IMR-90 (cell line): Measurements from ENCODE around the gene ATG10. TPM values are rescaled to one million over a fixed set of nuclear protein-coding genes. Genes with fewer than 3 reads are reported as not detected.
A peak's percentile ranks its signal among the peaks of the same experiment; 100 is the strongest.

Experiments
- ATAC-seq: fragments of 200-7000 bp; cut with Tn5 transposase; 2 replicates; pipeline ENCODE4 v1.9.1; 2020; ENCODE audit warnings: low read depth, mild to moderate bottlenecking, moderate library complexity
- BruUV-seq: library from RNA; stranded (reverse); fragments of 400-500 nt; replicated peaks from 2 replicates; lab custom pipeline; 2021; lab: Mats Ljungman, UMichigan
- CTCF ChIA-PET: fragments of 300-600 bp; formaldehyde crosslinking; extraction: SDS; loops from one replicate; lab custom pipeline; 2021; ENCODE audit warnings: antibody characterized with exemption; lab: Yijun Ruan, JAX
- POLR2A ChIA-PET: fragments of 300-600 bp; sonication (Branson Sonifier 250); formaldehyde crosslinking; loops from one replicate; lab custom pipeline; 2022; ENCODE audit warnings: antibody characterized with exemption; ENCODE audit not compliant: unreplicated experiment; lab: Charles Lee
- DNase-seq: peaks from one replicate; pipeline ENCODE4 v3.0.0; 2013
- H2AFZ ChIP-seq: replicated peaks from 2 replicates; pipeline ENCODE3; 2013; ENCODE audit warnings: low read length, mild to moderate bottlenecking; ENCODE audit not compliant: poor library complexity
- H2AK5ac ChIP-seq: 2 replicates; pipeline ENCODE4 v1.6.1; 2013; ENCODE audit warnings: low read depth, low read length, inconsistent platforms
- H2AK9ac ChIP-seq: replicated peaks from 2 replicates; pipeline ENCODE3; 2013; ENCODE audit warnings: mild to moderate bottlenecking, low read depth, low read length, moderate library complexity; ENCODE audit not compliant: poor library complexity
- H2BK120ac ChIP-seq: 2 replicates; pipeline ENCODE4 v1.6.1; 2013; ENCODE audit warnings: low read depth, low read length, inconsistent platforms
- H2BK15ac ChIP-seq: 3 replicates; pipeline ENCODE4 v1.6.1; 2013; ENCODE audit warnings: low read depth, low read length, inconsistent platforms
- H2BK20ac ChIP-seq: 2 replicates; pipeline ENCODE4 v1.6.1; 2013; ENCODE audit warnings: low read depth, mild to moderate bottlenecking, inconsistent platforms, low read length, moderate library complexity
- H2BK5ac ChIP-seq: 2 replicates; pipeline ENCODE4 v1.6.1; 2013; ENCODE audit warnings: mild to moderate bottlenecking, low read depth, low read length, inconsistent platforms; ENCODE audit not compliant: poor library complexity, severe bottlenecking
- H3K14ac ChIP-seq: replicated peaks from 2 replicates; pipeline ENCODE4 v1.6.1; 2013; ENCODE audit warnings: low read depth, low read length, inconsistent platforms
- H3K18ac ChIP-seq: 2 replicates; pipeline ENCODE4 v1.6.1; 2013; ENCODE audit warnings: low read depth, low read length, control low read depth
- H3K23ac ChIP-seq: 2 replicates; pipeline ENCODE4 v1.6.1; 2013; ENCODE audit warnings: low read depth, low read length, inconsistent platforms
- H3K27ac ChIP-seq: 2 replicates; pipeline ENCODE4 v1.5.1; 2013; ENCODE audit warnings: mild to moderate bottlenecking, control low read depth, low read length; ENCODE audit not compliant: insufficient read depth
- H3K27me3 ChIP-seq: 2 replicates; pipeline ENCODE4 v1.6.1; 2013; ENCODE audit warnings: low read length; ENCODE audit not compliant: control insufficient read depth, insufficient read depth
- H3K36me3 ChIP-seq: 2 replicates; pipeline ENCODE4 v1.6.1; 2013; ENCODE audit warnings: low read length, mixed read lengths; ENCODE audit not compliant: control insufficient read depth, insufficient read depth
- H3K4ac ChIP-seq: 2 replicates; pipeline ENCODE4 v1.6.1; 2013; ENCODE audit warnings: low read depth, low read length, inconsistent platforms
- H3K4me1 ChIP-seq: 2 replicates; pipeline ENCODE4 v1.6.1; 2013; ENCODE audit warnings: low read length, mixed read lengths; ENCODE audit not compliant: control insufficient read depth, insufficient read depth
- H3K4me2 ChIP-seq: 2 replicates; pipeline ENCODE4 v1.6.1; 2013; ENCODE audit warnings: low read depth, mild to moderate bottlenecking, control low read depth, low read length, moderate library complexity
- H3K4me3 ChIP-seq: 2 replicates; pipeline ENCODE4 v1.5.1; 2013; ENCODE audit warnings: low read depth, mild to moderate bottlenecking, control low read depth, low read length, moderate library complexity; ENCODE audit not compliant: insufficient read depth
- H3K56ac ChIP-seq: 2 replicates; pipeline ENCODE4 v1.6.1; 2013; ENCODE audit warnings: low read length, inconsistent platforms; ENCODE audit not compliant: insufficient read depth; ENCODE audit errors: extremely low read depth
- H3K79me1 ChIP-seq, 2 experiments: 2 replicates each; pipeline ENCODE4 v1.6.1; 2013; ENCODE audit warnings: low read length in 2 of 2, inconsistent platforms in 1 of 2, low read depth in 1 of 2
- H3K9ac ChIP-seq: 2 replicates; pipeline ENCODE4 v1.6.1; 2013; ENCODE audit warnings: low read depth, low read length, control low read depth
- H3K9me1 ChIP-seq: 2 replicates; pipeline ENCODE4 v1.6.1; 2013; ENCODE audit warnings: low read length, inconsistent platforms; ENCODE audit not compliant: insufficient read depth
- H3K9me3 ChIP-seq: 2 replicates; pipeline ENCODE4 v1.6.1; 2013; ENCODE audit warnings: low read length; ENCODE audit not compliant: control insufficient read depth, insufficient read depth
- H4K20me1 ChIP-seq: 2 replicates; pipeline ENCODE4 v1.6.1; 2013; ENCODE audit warnings: low read length, inconsistent platforms; ENCODE audit not compliant: insufficient read depth
- H4K5ac ChIP-seq: 2 replicates; pipeline ENCODE4 v1.6.1; 2013; ENCODE audit warnings: mild to moderate bottlenecking, low read depth, low read length, control low read depth
- H4K8ac ChIP-seq, 2 experiments: 2 replicates each; pipeline ENCODE4 v1.6.1; 2013; ENCODE audit warnings: low read depth in 2 of 2, low read length in 2 of 2, control low read depth in 1 of 2, inconsistent platforms in 1 of 2
- H4K91ac ChIP-seq: 2 replicates; pipeline ENCODE4 v1.6.1; 2013; ENCODE audit warnings: low read depth, low read length, inconsistent platforms; ENCODE audit not compliant: insufficient read depth
- CEBPB ChIP-seq: IDR thresholded peaks from 2 replicates; pipeline ENCODE4 v1.6.1; 2012; ENCODE audit warnings: low read depth, low read length, improper control_type of control experiment
- CHD1 ChIP-seq: IDR thresholded peaks from 2 replicates; pipeline ENCODE4 v1.6.1; 2012; ENCODE audit warnings: low read depth, low read length, improper control_type of control experiment
- WGBS, 2 experiments: methylation state at CpG; one replicate each; pipeline versions ENCODE4 v1.1.5 to v1.1.7; 2013; ENCODE audit warnings: missing lambda C conversion rate in 2 of 2; ENCODE audit not compliant: insufficient read length in 1 of 2; ENCODE audit errors: extremely low coverage in 2 of 2; 5-methylcytosine and 5-hydroxymethylcytosine counted together
- dilution Hi-C: fragments of 300-500 bp; cut with HindIII; formaldehyde crosslinking; loops from one replicate; pipeline ENCODE4 v1.14.3; 2018; ENCODE audit warnings: low sequenced_read_pairs; ENCODE audit not compliant: unreplicated experiment
- in situ Hi-C: fragments of 300-500 bp; cut with MboI; formaldehyde crosslinking; loops from 3 replicates; pipeline ENCODE4 v1.14.3; 2019; ENCODE audit warnings: low sequenced_read_pairs, inconsistent platforms, mixed read lengths
- intact Hi-C: fragments of 100-400 bp; cut with micrococcal nuclease; formaldehyde crosslinking; loops from 2 replicates; pipeline ENCODE4 v1.10.0; 2022
- polyA plus RNA-seq, 3 experiments: library from polyadenylated mRNA; depleted of rRNA; stranded (reverse); fragments of >200 nt; gene quantifications; 2 replicates each; pipeline ENCODE4 v1.2.3, GENCODE V29; 2012; ENCODE audit warnings: low replicate concordance in 1 of 3
- total RNA-seq: library from RNA; depleted of rRNA; stranded (reverse); fragments of >200 nt; gene quantifications from 2 replicates; pipeline ENCODE4 v1.2.3, GENCODE V29; 2012

ATG10 gene
- total and polyA plus RNA-seq, 2 of the 4 experiments (the other 2 are of a cell fraction) = 3.4 to 8.1 TPM

DNA sequence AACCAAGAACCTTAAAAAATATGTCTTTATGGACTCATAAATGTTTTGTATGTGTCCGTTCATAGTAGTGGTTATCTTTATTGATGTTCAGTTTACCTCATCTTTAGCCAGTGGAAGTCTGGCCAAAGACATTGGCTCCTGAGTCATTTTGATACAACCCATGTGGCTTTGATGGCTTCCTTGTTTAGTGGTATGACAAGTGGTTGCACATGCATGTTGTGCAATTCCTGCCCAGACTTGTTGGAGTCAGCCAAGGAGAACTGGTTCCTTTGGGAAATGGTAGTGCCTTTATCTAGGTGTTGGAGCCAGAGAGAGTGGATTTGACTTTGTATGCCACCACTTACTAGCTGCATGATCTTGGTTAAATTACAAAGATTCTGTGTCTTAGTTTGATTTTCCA lies 212.0 kb downstream of the ATG10 start:
- POLR2A ChIA-PET = no interaction called here
- Histone ChIP-seq H2BK120ac (no peak overlapping the region), H3K4me1 (no peaks in the 10 kb centered on the region), H3K36me3 (no peaks in the 10 kb centered on the region), H3K27ac (no peak overlapping the region), H3K56ac (no peak overlapping the region; the same call in 1 of the 2 replicates), H2AFZ (no peak overlapping the region), H3K27me3 (no peaks in the 10 kb centered on the region), H3K18ac (no peak overlapping the region), H3K4me3 (no peak overlapping the region), H3K9me1 (0 out of 2 replicates have a peak, but pooled peaks cover 3% of the 10 kb centered on the region), H3K9ac (no peak overlapping the region), H3K79me1 (no peaks in the 10 kb centered on the region), H2AK5ac (no peak overlapping the region), H3K23ac (no peak overlapping the region), H3K4me2 (no peak overlapping the region), H2BK5ac (no peak overlapping the region), H3K14ac (peak overlapping the region; percentile 16; the same call in 1 of the 2 replicates), H4K20me1 (no peaks in the 10 kb centered on the region), H2BK20ac (no peak overlapping the region), H2BK15ac (no peak overlapping the region), H3K4ac (no peak overlapping the region), H4K91ac (no peak overlapping the region), H4K8ac (no peak overlapping the region), H3K9me3 (no peaks in the 10 kb centered on the region), H4K5ac (no peak overlapping the region), H2AK9ac (no peak overlapping the region)
- in situ Hi-C loops (no loop called here), dilution Hi-C loops (no loop called here), intact Hi-C loops (no loop called here)
- TF ChIP-seq CHD1 (no peak), CEBPB (peak; percentile 83)
- DNase-seq = peak; percentile 43
- no CpG with 5 or more reads among the region's 1 CpG for WGBS, 2 experiments
- no peak for ATAC-seq
- CTCF ChIA-PET = interaction anchor here (0.6 kb wide), 1 partner anchor 42 kb away, joined by 6 read pairs; no protein-coding TSS in a partner anchor
- BruUV-seq = no TSS peak
